ENCODE data around the gene PAPPA2. TPM values are rescaled to one million over a fixed set of nuclear protein-coding genes. Genes with fewer than 3 reads are reported as not detected.
"Not testable (repeated sequence)": the region's sequence is repeated elsewhere in the genome, so short reads cannot be mapped to it uniquely, and the experiment has no call there.

The PAPPA2 gene
- total and polyA plus RNA-seq, 9 donors: 0.01 to 0.69 (median 0.32) TPM; not detected in 4

GRCh38 chr1:176628775-176629174, 165.8 kb downstream of the PAPPA2 start:
- Histone ChIP-seq H3K36me3 (no peaks in the 10 kb centered on the region), H3K4me1 (ENCODE audit: insufficient read depth) (no peaks in the 10 kb centered on the region), H3K4me3 (no peak overlapping the region), H3K27me3 (no peaks in the 10 kb centered on the region), H3K9me3 (no peaks in the 10 kb centered on the region), H3K27ac (no peak overlapping the region)
- WGBS, 3 donors: 15 to 23% (median 16%) methylated on average over 2 of the region's 2 CpGs
- TF ChIP-seq CTCF (IDR thresholded peaks at IDR 0.05) (no peak), EP300 (IDR thresholded peaks at IDR 0.05) (no peak), POLR2A (IDR thresholded peaks at IDR 0.05) (no peak)
- intact Hi-C loops (cut with DNase I): no loop called here
- no peak for DNase-seq

GRCh38 chr1:176634733-176635132, 171.8 kb downstream of the PAPPA2 start:
- H3K4me1 ChIP-seq (ENCODE audit: insufficient read depth); H3K27ac ChIP-seq; H3K4me3 ChIP-seq; DNase-seq; intact Hi-C loops (cut with DNase I); H3K36me3 ChIP-seq; H3K27me3 ChIP-seq; H3K9me3 ChIP-seq: not testable (repeated sequence)

GRCh38 chr1:176638713-176639526, 175.9 kb downstream of the PAPPA2 start:
- no peak overlapping the region for H3K27ac ChIP-seq
- 44 to 59% (median 53%) methylated on average over 3 of the region's 3 CpGs for WGBS, 3 donors
- DNase-seq: no peak
- H3K27me3 ChIP-seq: no peaks in the 10 kb centered on the region
- no peak overlapping the region for H3K4me3 ChIP-seq
- TF ChIP-seq EP300 (IDR thresholded peaks at IDR 0.05): no peak
- TF ChIP-seq POLR2A (IDR thresholded peaks at IDR 0.05): no peak
- TF ChIP-seq CTCF (IDR thresholded peaks at IDR 0.05): no peak
- no peaks in the 10 kb centered on the region for H3K4me1 ChIP-seq (ENCODE audit: insufficient read depth)
- no peaks in the 10 kb centered on the region for H3K36me3 ChIP-seq
- H3K9me3 ChIP-seq: no peaks in the 10 kb centered on the region
- intact Hi-C loops (cut with DNase I): no loop called here

GRCh38 chr1:176643536-176643935, 180.6 kb downstream of the PAPPA2 start:
- no peak overlapping the region for H3K4me3 ChIP-seq

More at GRCh38 chr1:176643536-176643935, 180.6 kb downstream of the PAPPA2 start:
- H3K36me3 ChIP-seq: no peaks in the 10 kb centered on the region
- no peak for DNase-seq
- TF ChIP-seq EP300 (IDR thresholded peaks at IDR 0.05) (no peak), CTCF (IDR thresholded peaks at IDR 0.05) (no peak), POLR2A (IDR thresholded peaks at IDR 0.05) (no peak)
- H3K4me1 ChIP-seq (ENCODE audit: insufficient read depth): no peaks in the 10 kb centered on the region
- no peaks in the 10 kb centered on the region for H3K27me3 ChIP-seq
- H3K27ac ChIP-seq: no peak overlapping the region
- WGBS, 3 donors: 61 to 69% (median 64%) methylated on average over 3 of the region's 3 CpGs
- H3K9me3 ChIP-seq: no peaks in the 10 kb centered on the region
- intact Hi-C loops (cut with DNase I): no loop called here
